CD14-positive monocyte (primary cell): ENCODE results near the gene UTP20. TPM values are rescaled to one million over a fixed set of nuclear protein-coding genes. Genes with fewer than 3 reads are reported as not detected.

ENCODE experiments used
- DNase-seq, 3 donors: peaks; one replicate each; pipeline ENCODE4 v3.0.0-alpha.2; 2011 to 2022
- H2AFZ ChIP-seq: 2 replicates; pipeline ENCODE4 v1.6.0; 2012; ENCODE audit warnings: mild to moderate bottlenecking, low read depth, low read length, inconsistent platforms; ENCODE audit not compliant: insufficient read depth, poor library complexity, severe bottlenecking
- H3K27ac ChIP-seq, 2 donors: 1 replicate in 1 of 2; 2 replicates in 1 of 2; pipeline ENCODE4 v1.5.1; 2012 to 2013; ENCODE audit warnings: low read length in 2 of 2, control low read depth in 1 of 2, inconsistent platforms in 1 of 2, low read depth in 1 of 2, mild to moderate bottlenecking in 1 of 2
- H3K27me3 ChIP-seq, 2 donors: one replicate each; pipeline versions ENCODE4 v1.6.0 to v1.6.1; 2011 to 2013; ENCODE audit warnings: low read length in 2 of 2; ENCODE audit not compliant: control insufficient read depth in 2 of 2, insufficient read depth in 2 of 2
- H3K36me3 ChIP-seq, 2 donors: replicated peaks in 1 of 2; 1 replicate in 1 of 2; 2 replicates in 1 of 2; pipeline versions ENCODE4 v1.5.1 to v1.6.1; 2012 to 2013; ENCODE audit warnings: low read length in 2 of 2, control low read depth in 1 of 2, inconsistent platforms in 1 of 2, mild to moderate bottlenecking in 1 of 2; ENCODE audit not compliant: insufficient read depth in 2 of 2, control insufficient read depth in 1 of 2
- H3K4me1 ChIP-seq, 2 donors: 1 replicate in 1 of 2; 2 replicates in 1 of 2; pipeline versions ENCODE4 v1.5.1 to v1.6.1; 2012 to 2013; ENCODE audit warnings: low read length in 2 of 2, control low read depth in 1 of 2, inconsistent platforms in 1 of 2, mild to moderate bottlenecking in 1 of 2, moderate library complexity in 1 of 2; ENCODE audit not compliant: insufficient read depth in 2 of 2, control insufficient read depth in 1 of 2
- H3K4me2 ChIP-seq: replicated peaks from 2 replicates; pipeline ENCODE3; 2012; ENCODE audit warnings: low read length, moderate library complexity, mild to moderate bottlenecking; ENCODE audit not compliant: poor library complexity, severe bottlenecking; ENCODE audit errors: extremely low read depth
- H3K4me3 ChIP-seq, 3 experiments: fragments of 200-600 bp in 1 of 3; sonication (generic) in 1 of 3; replicated peaks in 1 of 3; 1 replicate in 2 of 3; 2 replicates in 1 of 3; pipeline ENCODE4 v1.5.1; 2011 to 2013; ENCODE audit warnings: low read length in 3 of 3, mild to moderate bottlenecking in 3 of 3, control low read depth in 2 of 3, low read depth in 2 of 3, inconsistent platforms in 1 of 3, moderate library complexity in 1 of 3
- H3K79me2 ChIP-seq: 2 replicates; pipeline ENCODE4 v1.6.0; 2012; ENCODE audit warnings: mild to moderate bottlenecking, control low read depth, inconsistent platforms, low read length, moderate library complexity; ENCODE audit not compliant: insufficient read depth
- H3K9ac ChIP-seq: 2 replicates; pipeline ENCODE4 v1.6.0; 2017; ENCODE audit warnings: low read length, mild to moderate bottlenecking; ENCODE audit not compliant: insufficient read depth, poor library complexity, severe bottlenecking
- H3K9me3 ChIP-seq, 2 donors: replicated peaks in 1 of 2; 1 replicate in 1 of 2; 2 replicates in 1 of 2; pipeline versions ENCODE4 v1.5.1 to v1.6.1; 2012 to 2013; ENCODE audit warnings: low read length in 2 of 2, control low read depth in 1 of 2; ENCODE audit not compliant: control insufficient read depth in 1 of 2, insufficient read depth in 1 of 2
- H4K20me1 ChIP-seq: 2 replicates; pipeline ENCODE4 v1.6.0; 2012; ENCODE audit warnings: mild to moderate bottlenecking, low read length, control low read depth, moderate library complexity; ENCODE audit not compliant: insufficient read depth
- H3K27ac Mint-ChIP-seq, 7 donors: one replicate each; pipeline ENCODE4 v1.8.0; 2020; ENCODE audit warnings: mild to moderate bottlenecking in 7 of 7, mixed read lengths in 7 of 7, moderate library complexity in 6 of 7, inconsistent platforms in 2 of 7
- H3K27me3 Mint-ChIP-seq, 3 donors: one replicate each; pipeline ENCODE4 v1.8.0; 2021 to 2022; ENCODE audit warnings: low read depth in 3 of 3, mild to moderate bottlenecking in 3 of 3, mixed read lengths in 3 of 3, moderate library complexity in 3 of 3, inconsistent platforms in 1 of 3
- H3K36me3 Mint-ChIP-seq, 2 donors: one replicate each; pipeline ENCODE4 v1.8.0; 2020; ENCODE audit warnings: mixed read lengths in 2 of 2, inconsistent platforms in 1 of 2, mild to moderate bottlenecking in 1 of 2
- H3K4me1 Mint-ChIP-seq: one replicate; pipeline ENCODE4 v1.8.0; 2020; ENCODE audit warnings: mild to moderate bottlenecking, mixed read lengths
- H3K4me3 Mint-ChIP-seq, 2 donors: one replicate each; pipeline ENCODE4 v1.8.0; 2020; ENCODE audit warnings: mild to moderate bottlenecking in 2 of 2, mixed read lengths in 2 of 2, moderate library complexity in 1 of 2
- H3K9me3 Mint-ChIP-seq, 7 donors: one replicate each; pipeline ENCODE4 v1.8.0; 2020 to 2022; ENCODE audit warnings: mixed read lengths in 7 of 7, mild to moderate bottlenecking in 6 of 7, moderate library complexity in 6 of 7, inconsistent platforms in 2 of 7
- WGBS: methylation state at CpG from one replicate; pipeline ENCODE4 v1.1.5; 2013; ENCODE audit warnings: missing lambda C conversion rate; ENCODE audit not compliant: insufficient coverage; 5-methylcytosine and 5-hydroxymethylcytosine counted together
- intact Hi-C, 2 donors: fragments of 100-400 bp; cut with micrococcal nuclease; formaldehyde crosslinking; loops; one replicate each; pipeline versions ENCODE4 v1.15.0 to v1.15.1; 2023
- polyA plus RNA-seq, 3 donors: library from polyadenylated mRNA; depleted of rRNA in 1 of 3; unstranded in 2 of 3; stranded (reverse) in 1 of 3; fragments of 300-500 nt in 2 of 3; fragments of >200 nt in 1 of 3; fragmentation: Illumina TruSeq in 2 of 3; gene quantifications; 1 replicate in 2 of 3; 2 replicates in 1 of 3; pipeline ENCODE4 v1.2.3, GENCODE V29; 2012 to 2021
- TF ChIP-seq, protein P1 (sequence below): fragments of 200-600 bp; IDR thresholded peaks from one replicate; pipeline ENCODE4 v1.8.0; 2022; ENCODE audit warnings: antibody characterized with exemption, mild to moderate bottlenecking

UTP20 gene
- polyA plus RNA-seq, 3 donors: 0.46 to 1.6 (median 1.2) TPM

DNA sequence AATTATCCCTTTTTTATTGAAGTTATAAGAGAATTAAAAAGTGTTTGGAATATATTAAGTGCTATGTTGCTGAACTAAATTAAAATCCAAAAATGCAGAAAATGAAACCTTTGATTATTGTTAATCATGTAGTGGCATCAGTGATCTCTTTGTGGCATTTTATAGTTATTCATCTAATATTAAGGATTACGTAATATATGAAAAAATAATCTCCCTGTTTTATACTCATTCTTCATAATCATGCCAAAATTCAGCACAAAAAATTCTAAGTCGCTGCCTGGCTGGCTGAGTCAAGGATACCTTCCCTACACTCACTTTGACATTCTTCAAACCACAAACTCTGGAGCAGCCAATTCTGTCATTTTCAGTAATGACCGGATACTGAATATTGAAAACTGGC is 64.0 kb downstream of the UTP20 start:
- no peak for DNase-seq
- no peaks in the 10 kb centered on the region for H3K27me3 Mint-ChIP-seq
- peaks cover 58 to 62% of the 10 kb centered on the region in 2 donors for H3K36me3 Mint-ChIP-seq
- intact Hi-C loops: no loop called here
- Histone ChIP-seq H3K79me2 (no peaks in the 10 kb centered on the region), H3K36me3 (peaks cover 31 to 74% of the 10 kb centered on the region in 2 donors), H3K4me2 (no peak overlapping the region), H3K27me3 (no peaks in the 10 kb centered on the region), H3K27ac (no peak overlapping the region), H3K9ac (no peak overlapping the region), H2AFZ (no peak overlapping the region), H3K4me3 (no peak overlapping the region), H3K9me3 (no peaks in the 10 kb centered on the region), H4K20me1 (no peaks in the 10 kb centered on the region), H3K4me1 (no peaks in the 10 kb centered on the region)
- H3K4me1 Mint-ChIP-seq: peaks cover 3% of the 10 kb centered on the region
- H3K27ac Mint-ChIP-seq: no peak overlapping the region
- peaks cover 0 to 4% (median 0%) of the 10 kb centered on the region in 7 donors for H3K9me3 Mint-ChIP-seq
- no CpG with 5 or more reads among the region's 3 CpGs for WGBS
- no peak overlapping the region for H3K4me3 Mint-ChIP-seq
- TF ChIP-seq, protein P1, sequence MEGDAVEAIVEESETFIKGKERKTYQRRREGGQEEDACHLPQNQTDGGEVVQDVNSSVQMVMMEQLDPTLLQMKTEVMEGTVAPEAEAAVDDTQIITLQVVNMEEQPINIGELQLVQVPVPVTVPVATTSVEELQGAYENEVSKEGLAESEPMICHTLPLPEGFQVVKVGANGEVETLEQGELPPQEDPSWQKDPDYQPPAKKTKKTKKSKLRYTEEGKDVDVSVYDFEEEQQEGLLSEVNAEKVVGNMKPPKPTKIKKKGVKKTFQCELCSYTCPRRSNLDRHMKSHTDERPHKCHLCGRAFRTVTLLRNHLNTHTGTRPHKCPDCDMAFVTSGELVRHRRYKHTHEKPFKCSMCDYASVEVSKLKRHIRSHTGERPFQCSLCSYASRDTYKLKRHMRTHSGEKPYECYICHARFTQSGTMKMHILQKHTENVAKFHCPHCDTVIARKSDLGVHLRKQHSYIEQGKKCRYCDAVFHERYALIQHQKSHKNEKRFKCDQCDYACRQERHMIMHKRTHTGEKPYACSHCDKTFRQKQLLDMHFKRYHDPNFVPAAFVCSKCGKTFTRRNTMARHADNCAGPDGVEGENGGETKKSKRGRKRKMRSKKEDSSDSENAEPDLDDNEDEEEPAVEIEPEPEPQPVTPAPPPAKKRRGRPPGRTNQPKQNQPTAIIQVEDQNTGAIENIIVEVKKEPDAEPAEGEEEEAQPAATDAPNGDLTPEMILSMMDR: no peak

DNA sequence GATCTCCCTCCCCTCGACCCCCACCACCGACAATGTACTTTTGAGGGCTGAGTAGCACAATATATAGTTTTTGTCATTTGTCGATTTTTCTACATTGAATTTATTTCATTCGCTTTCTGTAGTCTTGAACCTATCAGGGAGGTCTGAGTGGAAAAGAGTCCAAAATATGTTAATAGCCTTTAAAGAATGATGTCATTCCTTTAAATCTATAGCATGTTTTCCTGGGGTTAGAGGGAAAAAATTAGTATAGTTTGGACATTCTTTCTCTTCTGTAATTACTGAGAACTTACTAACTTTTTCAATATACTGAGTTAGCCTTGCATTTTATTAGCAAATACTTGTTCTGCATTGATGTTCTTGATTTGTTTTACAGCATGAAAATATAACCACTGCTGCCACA is 71.8 kb downstream of the UTP20 start:
- H3K4me3 ChIP-seq: no peak overlapping the region
- H3K27me3 Mint-ChIP-seq: peaks cover 0 to 2% (median 0%) of the 10 kb centered on the region in 3 donors

More for the DNA sequence above, 71.8 kb downstream of the UTP20 start:
- Histone ChIP-seq H4K20me1 (no peaks in the 10 kb centered on the region), H3K27me3 (no peaks in the 10 kb centered on the region), H3K79me2 (no peaks in the 10 kb centered on the region), H2AFZ (no peak overlapping the region), H3K4me1 (peaks cover 4 to 6% of the 10 kb centered on the region in 2 donors), H3K27ac (no peak overlapping the region), H3K9me3 (no peaks in the 10 kb centered on the region), H3K4me2 (no peak overlapping the region), H3K9ac (no peak overlapping the region), H3K36me3 (peaks cover 23 to 51% of the 10 kb centered on the region in 2 donors)
- Mint-ChIP-seq H3K27ac (no peak overlapping the region), H3K4me3 (no peak overlapping the region), H3K4me1 (peaks cover 5% of the 10 kb centered on the region), H3K36me3 (peaks cover 62 to 70% of the 10 kb centered on the region in 2 donors), H3K9me3 (peaks cover 2 to 8% (median 5%) of the 10 kb centered on the region in 7 donors)
- no peak for DNase-seq
- no CpG with 5 or more reads among the region's 4 CpGs for WGBS
- TF ChIP-seq, protein P1: no peak
- intact Hi-C loops: no loop called here
